HepG2 (cell line): ENCODE results near the gene SETD5. TPM values are rescaled to one million over a fixed set of nuclear protein-coding genes. Genes with fewer than 3 reads are reported as not detected.
A peak's percentile ranks its signal among the peaks of the same experiment; 100 is the strongest.

Source experiments
- FOXP1 ChIP-seq, 2 experiments: fragments of 450-650 bp in 1 of 2; IDR thresholded peaks; 2 replicates each; pipeline ENCODE4 v1.6.1; 2017 to 2018; ENCODE audit warnings: antibody characterized with exemption in 1 of 2
- GABPA ChIP-seq, 2 experiments: IDR thresholded peaks; 2 replicates each; pipeline ENCODE4 v1.6.1; 2011 to 2016; ENCODE audit warnings: low read depth in 2 of 2, low read length in 1 of 2, missing biosample characterization in 1 of 2, missing genetic modification characterization in 1 of 2
- IKZF1 ChIP-seq: fragments of 450-650 bp; IDR thresholded peaks from 2 replicates; pipeline ENCODE4 v1.7.1; 2016
- RBFOX2 ChIP-seq: fragments of 200-400 bp; formaldehyde crosslinking; IDR thresholded peaks from 2 replicates; pipeline ENCODE4 v1.6.1; 2017; ENCODE audit warnings: low read depth, mild to moderate bottlenecking, low read length
- RBM39 ChIP-seq: fragments of 200-400 bp; formaldehyde crosslinking; IDR thresholded peaks from one replicate; pipeline ENCODE4 v1.6.1; 2018; ENCODE audit warnings: antibody characterized with exemption, mild to moderate bottlenecking, low read depth, low read length; ENCODE audit not compliant: poor library complexity, severe bottlenecking
- RERE ChIP-seq: IDR thresholded peaks from 2 replicates; pipeline ENCODE4 v1.6.1; 2016; ENCODE audit warnings: low read depth, missing genetic modification reagents, missing compliant biosample characterization
- SPEN ChIP-seq: sonication (generic); formaldehyde crosslinking; IDR thresholded peaks from 2 replicates; pipeline ENCODE4 v1.5.1; 2020; ENCODE audit warnings: low read depth, mild to moderate bottlenecking, missing genetic modification reagents
- SRF ChIP-seq: IDR thresholded peaks from 2 replicates; pipeline ENCODE4 v1.6.1; 2011; ENCODE audit warnings: mild to moderate bottlenecking, low read depth, low read length, moderate library complexity
- TFAP4 ChIP-seq: sonication (generic); IDR thresholded peaks from 2 replicates; pipeline ENCODE4 v1.6.1; 2016; ENCODE audit warnings: low read depth, borderline replicate concordance
- ZBTB34 ChIP-seq: sonication (generic); formaldehyde crosslinking; IDR thresholded peaks from 2 replicates; pipeline ENCODE4 v1.8.0; 2022; ENCODE audit warnings: mild to moderate bottlenecking, missing genetic modification reagents
- ZMAT5 ChIP-seq: sonication (generic); formaldehyde crosslinking; IDR thresholded peaks from 2 replicates; pipeline ENCODE4 v1.5.0; 2020; ENCODE audit warnings: mild to moderate bottlenecking, low read depth, missing genetic modification reagents, borderline replicate concordance
- ZNF18 ChIP-seq: sonication (generic); formaldehyde crosslinking; IDR thresholded peaks from 2 replicates; pipeline ENCODE4 v1.8.0; 2022; ENCODE audit warnings: mild to moderate bottlenecking, missing genetic modification reagents; ENCODE audit not compliant: insufficient replicate concordance
- ZNF281 ChIP-seq: sonication (generic); formaldehyde crosslinking; IDR thresholded peaks from 2 replicates; pipeline ENCODE4 v1.4.0; 2020; ENCODE audit warnings: missing genetic modification reagents, borderline replicate concordance
- ZNF788 ChIP-seq: sonication (generic); formaldehyde crosslinking; IDR thresholded peaks from 2 replicates; pipeline ENCODE4 v1.5.0; 2020; ENCODE audit warnings: mild to moderate bottlenecking, missing genetic modification reagents, borderline replicate concordance
- polyA plus RNA-seq, 8 experiments: library from polyadenylated mRNA; depleted of rRNA in 3 of 8; stranded (reverse) in 7 of 8; unstranded in 1 of 8; fragments of >200 nt; fragmentation: Illumina TruSeq in 4 of 8; extraction: Trizol in 4 of 8; gene quantifications; 2 replicates each; pipeline versions ENCODE4 v1.2.1 to v1.2.3, GENCODE V29; 2011 to 2016; ENCODE audit warnings: low read depth in 4 of 8, missing spikeins in 1 of 8, mixed read lengths in 1 of 8; ENCODE audit not compliant: insufficient read depth in 1 of 8
- total RNA-seq, 5 experiments: library from RNA; depleted of rRNA; stranded (reverse); fragments of >200 nt; fragmentation: Illumina TruSeq; extraction: Trizol; gene quantifications; 2 replicates each; pipeline ENCODE4 v1.2.3, GENCODE V29; 2016; ENCODE audit warnings: low read depth in 1 of 5

Gene SETD5
- total and polyA plus RNA-seq, 2 of the 13 experiments (the other 11 are each of a cell fraction or from before 2014, with no cell fraction given): 46.8 to 95.8 TPM

GRCh38 chr3:9352917-9353752, 44.3 kb upstream of the SETD5 start (continued):
- TF ChIP-seq ZNF18 (CRISPR knock-in tag) (no peak), ZNF281 (CRISPR knock-in tag) (no peak), ZBTB34 (CRISPR knock-in tag) (no peak), IKZF1 (no peak), ZNF788 (CRISPR knock-in tag) (no peak), ZMAT5 (CRISPR knock-in tag) (no peak), RBFOX2 (no peak), FOXP1 (IDR thresholded peaks at IDR 0.05) (no peak), FOXP1 (CRISPR knock-in tag; IDR thresholded peaks at IDR 0.05) (peak; percentile 43; the same call in 1 of the 2 replicates), TFAP4 (peak; percentile 71), SPEN (no peak), RBM39 (no peak), GABPA (IDR thresholded peaks at IDR 0.05; ENCODE audit: low read depth, low read length) (no peak), GABPA (CRISPR knock-in tag; IDR thresholded peaks at IDR 0.05; ENCODE audit: low read depth) (peak; percentile 66), RERE (CRISPR knock-in tag) (no peak), SRF (no peak)
